Dendritic cell treated with granulocyte-macrophage colony-stimulating factor and Interleukin-4, amounts not matched to agents 40 ng/mL and 50 ng/mL, for 4 days (primary cell): ENCODE measurements around the gene ADTRP.
A peak's percentile ranks its signal among the peaks of the same experiment; 100 is the strongest.

Experiments
- H3K27ac Mint-ChIP-seq: one replicate; pipeline ENCODE4 v1.8.0; 2022; ENCODE audit warnings: mild to moderate bottlenecking, mixed read lengths
- H3K27me3 Mint-ChIP-seq: one replicate; pipeline ENCODE4 v1.8.0; 2022; ENCODE audit warnings: mild to moderate bottlenecking, mixed read lengths
- H3K36me3 Mint-ChIP-seq: one replicate; pipeline ENCODE4 v1.8.0; 2022; ENCODE audit warnings: low read depth, mixed read lengths
- H3K4me1 Mint-ChIP-seq: one replicate; pipeline ENCODE4 v1.8.0; 2022; ENCODE audit warnings: low read depth, mixed read lengths
- H3K4me3 Mint-ChIP-seq: one replicate; pipeline ENCODE4 v1.8.0; 2022; ENCODE audit warnings: mild to moderate bottlenecking, moderate library complexity, mixed read lengths
- H3K9me3 Mint-ChIP-seq: one replicate; pipeline ENCODE4 v1.8.0; 2022; ENCODE audit warnings: mixed read lengths
- intact Hi-C: fragments of 100-400 bp; cut with micrococcal nuclease; formaldehyde crosslinking; loops from one replicate; pipeline ENCODE4 v1.15.0; 2022

Gene ADTRP

DNA sequence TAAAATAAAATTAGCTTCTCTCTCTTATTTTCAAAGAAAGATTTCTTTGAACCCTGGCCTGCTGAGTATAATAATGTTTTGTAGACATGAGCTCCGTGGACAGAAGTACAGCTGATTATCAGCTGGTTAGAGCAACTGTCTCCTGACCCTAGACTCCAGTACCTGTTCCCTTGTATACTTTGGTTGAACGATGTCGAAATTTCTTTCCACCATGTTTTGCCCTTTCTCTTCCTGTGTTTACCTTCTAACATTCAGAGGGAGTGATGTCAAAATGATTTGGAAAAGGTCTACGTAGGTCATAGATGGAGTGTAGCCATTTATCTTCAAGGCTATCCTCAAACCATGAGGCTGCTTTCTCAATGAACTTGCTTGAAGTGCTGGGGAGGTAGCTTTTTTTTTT lies 16.8 kb upstream of the ADTRP start:
- H3K27ac Mint-ChIP-seq, result no peak overlapping the region
- no peaks in the 10 kb centered on the region for H3K27me3 Mint-ChIP-seq
- no peaks in the 10 kb centered on the region for H3K36me3 Mint-ChIP-seq
- no peak overlapping the region for H3K4me3 Mint-ChIP-seq
- H3K9me3 Mint-ChIP-seq, result peaks cover 7% of the 10 kb centered on the region
- H3K4me1 Mint-ChIP-seq, result no peaks in the 10 kb centered on the region
- intact Hi-C loops, result no loop called here

DNA sequence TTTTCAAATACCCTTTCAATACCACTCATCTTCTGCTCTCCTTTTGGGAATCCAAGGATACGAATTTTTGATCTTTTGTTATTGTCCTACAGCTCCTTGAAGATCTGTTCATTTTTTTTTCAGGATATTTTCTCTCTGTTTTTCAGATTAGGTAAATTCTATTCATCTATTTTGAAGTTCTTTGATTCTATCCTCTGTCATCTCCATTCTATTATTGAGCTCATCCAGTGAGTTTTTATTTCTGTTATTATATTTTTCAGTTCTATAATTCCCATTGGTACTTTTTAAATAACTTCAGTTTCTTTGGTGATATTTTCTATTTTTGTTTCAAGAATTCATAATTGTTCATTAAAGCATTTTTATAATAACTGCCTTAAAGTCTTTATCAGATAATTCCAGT lies 14.7 kb upstream of the ADTRP start:
- intact Hi-C loops, result no loop called here
- Mint-ChIP-seq H3K9me3 (peaks cover 7% of the 10 kb centered on the region), H3K4me1 (no peaks in the 10 kb centered on the region), H3K27me3 (no peaks in the 10 kb centered on the region), H3K4me3 (no peak overlapping the region), H3K27ac (no peak overlapping the region), H3K36me3 (no peaks in the 10 kb centered on the region)

DNA sequence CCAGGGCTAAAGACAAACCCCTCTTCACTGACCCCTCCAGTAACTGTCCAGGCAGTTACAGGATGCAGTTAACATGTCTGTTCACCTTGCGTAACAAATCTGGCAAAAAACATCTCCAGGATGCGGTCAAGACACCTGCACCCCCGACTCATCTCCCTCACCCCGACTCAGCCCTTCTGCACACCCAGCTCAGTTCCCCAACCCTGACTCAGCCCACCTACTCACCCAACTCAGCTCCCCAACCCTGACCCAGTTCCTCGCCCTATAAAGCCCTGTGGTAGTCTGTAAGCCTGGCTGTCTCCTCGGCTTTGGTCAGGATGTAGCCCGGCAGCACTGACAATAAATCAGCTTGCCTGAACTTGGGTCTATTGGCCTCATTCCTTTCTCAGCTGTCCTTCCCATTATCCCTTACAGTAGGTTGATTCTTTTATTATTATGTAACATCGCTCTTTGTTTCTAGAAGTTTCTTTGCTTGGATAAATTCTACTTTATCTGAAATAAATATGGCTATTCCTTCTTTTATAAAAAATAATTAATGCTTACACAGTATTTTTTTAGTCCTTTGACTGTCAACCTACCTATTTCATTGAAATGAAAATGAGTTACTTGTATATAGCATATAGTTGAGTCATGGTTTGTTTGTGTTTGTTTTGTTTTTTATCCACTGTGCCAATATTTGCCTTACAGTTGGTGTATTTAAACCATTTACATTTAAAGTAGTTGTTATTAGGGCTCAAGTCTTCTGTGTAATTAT lies 12.9 kb upstream of the ADTRP start:
- Mint-ChIP-seq H3K27me3 (no peaks in the 10 kb centered on the region), H3K27ac (no peak overlapping the region), H3K4me3 (no peak overlapping the region), H3K9me3 (peaks cover 7% of the 10 kb centered on the region), H3K4me1 (no peaks in the 10 kb centered on the region), H3K36me3 (no peaks in the 10 kb centered on the region)
- intact Hi-C loops, result no loop called here

DNA sequence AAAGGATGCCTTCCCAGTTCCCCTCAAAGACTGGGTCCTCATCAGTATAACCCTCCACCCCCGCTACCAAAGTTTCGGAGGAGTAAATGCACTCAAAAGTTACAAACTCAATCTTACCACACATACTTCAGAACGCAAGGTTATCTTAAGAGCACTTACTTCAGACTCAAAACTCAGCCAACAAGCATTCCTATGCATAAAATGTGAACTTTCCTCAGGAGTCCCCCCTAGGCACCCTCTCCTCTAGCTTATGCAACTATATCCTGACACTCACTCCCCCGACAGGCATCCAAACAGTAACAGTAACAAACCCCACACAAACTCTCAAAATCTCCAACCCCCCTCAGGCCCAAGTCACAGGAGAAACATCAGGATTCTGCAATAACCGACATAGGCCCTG lies 11.1 kb upstream of the ADTRP start:
- Mint-ChIP-seq H3K9me3 (peaks cover 7% of the 10 kb centered on the region), H3K27ac (no peak overlapping the region), H3K4me3 (no peak overlapping the region), H3K4me1 (no peaks in the 10 kb centered on the region), H3K27me3 (no peaks in the 10 kb centered on the region), H3K36me3 (no peaks in the 10 kb centered on the region)
- intact Hi-C loops, result no loop called here

DNA sequence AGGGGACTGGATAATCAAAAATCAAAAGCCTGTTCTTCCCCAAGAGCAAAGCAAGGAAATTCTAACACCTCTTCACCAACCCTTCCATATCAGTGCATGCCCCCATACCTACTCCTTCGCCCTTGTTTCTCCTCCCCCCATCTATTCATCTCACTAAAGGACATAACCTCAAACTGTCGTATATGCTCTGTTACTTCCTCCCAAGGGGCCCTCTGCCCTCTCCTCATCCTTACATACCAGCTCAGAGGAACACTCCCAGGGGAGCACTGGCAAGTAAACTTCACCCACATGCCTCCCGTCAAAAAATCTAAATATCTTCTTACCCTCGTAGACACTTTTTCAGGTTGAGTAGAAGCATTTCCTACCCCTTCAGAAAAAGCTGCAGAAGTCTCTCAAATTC lies 9.4 kb upstream of the ADTRP start:
- H3K4me3 Mint-ChIP-seq, result no peak overlapping the region
- H3K27ac Mint-ChIP-seq, result no peak overlapping the region
- no peaks in the 10 kb centered on the region for H3K4me1 Mint-ChIP-seq
- H3K36me3 Mint-ChIP-seq, result no peaks in the 10 kb centered on the region
- H3K27me3 Mint-ChIP-seq, result no peaks in the 10 kb centered on the region
- intact Hi-C loops, result no loop called here
- H3K9me3 Mint-ChIP-seq, result peaks cover 4% of the 10 kb centered on the region

DNA sequence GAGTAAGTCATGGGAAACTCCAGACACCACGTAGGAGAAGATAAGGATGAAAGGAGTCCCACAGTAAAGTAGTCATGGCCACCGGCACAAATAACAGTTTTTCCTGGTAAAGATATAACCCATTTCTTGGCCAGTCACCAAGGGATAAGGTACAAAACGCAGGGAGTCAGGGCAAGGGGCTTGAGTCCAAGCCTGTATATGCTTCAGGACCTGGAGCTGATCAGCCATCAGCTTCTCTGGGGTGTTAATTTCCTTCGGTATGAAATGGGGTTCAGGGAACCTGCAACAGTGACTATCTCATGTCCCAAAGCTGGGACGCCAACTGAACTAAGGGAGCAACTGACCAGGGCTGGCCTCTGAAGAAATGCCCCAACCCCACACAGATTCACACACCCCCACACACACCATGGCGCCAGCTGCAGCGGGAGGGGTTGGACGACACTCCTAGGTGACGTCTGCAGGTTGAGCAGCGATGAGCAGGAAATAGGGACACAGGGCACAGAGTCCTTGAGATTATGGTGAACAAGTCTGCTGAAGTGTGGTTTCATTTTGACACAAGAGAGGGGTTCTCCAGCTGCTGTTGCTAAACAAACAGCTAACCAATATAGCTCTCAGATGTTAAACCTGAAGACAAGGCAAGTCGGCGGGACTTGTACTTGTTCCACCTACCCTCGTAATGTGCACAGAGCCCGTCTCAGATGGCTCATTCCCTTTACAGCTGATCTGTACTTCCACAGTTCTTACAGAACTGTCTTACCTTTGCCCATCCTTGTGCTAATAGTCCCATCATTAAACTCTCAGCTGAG lies 7.4 kb upstream of the ADTRP start:
- H3K4me1 Mint-ChIP-seq, result no peaks in the 10 kb centered on the region
- no peak overlapping the region for H3K27ac Mint-ChIP-seq
- no peaks in the 10 kb centered on the region for H3K9me3 Mint-ChIP-seq
- H3K27me3 Mint-ChIP-seq, result no peaks in the 10 kb centered on the region
- intact Hi-C loops, result no loop called here
- no peaks in the 10 kb centered on the region for H3K36me3 Mint-ChIP-seq
- H3K4me3 Mint-ChIP-seq, result no peak overlapping the region

DNA sequence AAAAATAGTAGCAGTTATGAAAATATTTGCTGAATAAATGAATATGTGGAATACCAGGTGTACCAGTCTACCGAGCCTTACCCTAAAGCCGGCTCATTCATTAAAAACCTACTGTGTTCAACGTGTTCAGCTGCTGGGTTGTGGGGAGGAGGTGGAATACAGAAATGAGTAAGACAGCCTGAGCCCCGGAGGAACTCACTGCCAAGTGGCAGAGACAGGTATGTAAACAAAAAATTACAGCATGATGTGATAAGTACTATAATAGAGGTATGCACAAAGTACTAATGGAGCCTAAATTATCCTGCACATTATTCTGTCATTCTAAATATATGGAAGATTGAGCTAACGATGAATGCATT lies 6.8 kb upstream of the ADTRP start:
- intact Hi-C loops, result no loop called here
- no peaks in the 10 kb centered on the region for H3K4me1 Mint-ChIP-seq
- H3K36me3 Mint-ChIP-seq, result no peaks in the 10 kb centered on the region
- no peaks in the 10 kb centered on the region for H3K9me3 Mint-ChIP-seq
- no peaks in the 10 kb centered on the region for H3K27me3 Mint-ChIP-seq
- no peak overlapping the region for H3K27ac Mint-ChIP-seq
- no peak overlapping the region for H3K4me3 Mint-ChIP-seq

DNA sequence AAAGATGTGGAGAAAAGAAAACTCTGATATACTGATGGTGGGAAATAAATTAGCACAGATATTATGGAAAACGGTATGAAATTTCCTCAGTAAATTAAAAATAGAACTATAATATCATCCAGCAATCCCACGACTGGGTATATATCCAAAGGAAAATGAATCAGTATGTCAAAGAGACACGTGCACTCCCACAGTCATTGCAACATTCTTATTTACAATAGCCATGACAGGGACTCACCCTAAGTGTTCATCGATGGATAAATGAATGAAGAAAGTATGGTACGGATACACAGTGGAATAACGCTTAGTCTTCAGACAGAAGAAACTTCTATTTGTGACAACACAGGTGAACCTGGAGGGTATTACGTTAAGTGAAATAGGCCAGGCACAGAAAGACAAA lies 5.7 kb upstream of the ADTRP start:
- intact Hi-C loops, result no loop called here
- no peaks in the 10 kb centered on the region for H3K36me3 Mint-ChIP-seq
- H3K4me1 Mint-ChIP-seq, result peaks cover 3% of the 10 kb centered on the region
- H3K9me3 Mint-ChIP-seq, result no peaks in the 10 kb centered on the region
- no peak overlapping the region for H3K4me3 Mint-ChIP-seq
- no peak overlapping the region for H3K27ac Mint-ChIP-seq
- no peaks in the 10 kb centered on the region for H3K27me3 Mint-ChIP-seq

DNA sequence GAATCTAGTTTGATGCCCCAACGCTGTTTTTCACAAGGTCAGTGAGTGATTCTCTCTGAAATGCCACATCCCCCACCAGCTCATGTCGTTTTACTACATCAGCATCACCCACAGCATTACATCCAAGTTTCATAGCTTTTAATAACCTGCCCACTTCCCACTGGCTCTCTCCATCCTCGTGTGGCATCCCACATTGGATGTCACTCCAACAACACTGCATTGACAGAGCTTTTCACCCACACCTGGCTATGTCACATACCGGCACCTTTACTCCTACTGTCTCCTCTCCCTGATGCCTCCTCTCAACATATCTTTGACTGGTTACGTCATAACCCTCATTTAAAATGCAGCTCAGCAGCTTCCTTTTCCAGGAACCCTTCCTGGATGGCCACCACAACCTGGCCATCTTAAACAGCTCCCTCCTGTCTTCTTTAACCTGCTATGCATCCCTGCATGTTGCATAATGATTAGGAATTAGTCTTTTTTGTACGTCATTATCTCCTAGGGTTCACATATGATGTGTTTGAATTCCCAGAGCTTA lies 5.0 kb upstream of the ADTRP start:
- intact Hi-C loops, result no loop called here

DNA sequence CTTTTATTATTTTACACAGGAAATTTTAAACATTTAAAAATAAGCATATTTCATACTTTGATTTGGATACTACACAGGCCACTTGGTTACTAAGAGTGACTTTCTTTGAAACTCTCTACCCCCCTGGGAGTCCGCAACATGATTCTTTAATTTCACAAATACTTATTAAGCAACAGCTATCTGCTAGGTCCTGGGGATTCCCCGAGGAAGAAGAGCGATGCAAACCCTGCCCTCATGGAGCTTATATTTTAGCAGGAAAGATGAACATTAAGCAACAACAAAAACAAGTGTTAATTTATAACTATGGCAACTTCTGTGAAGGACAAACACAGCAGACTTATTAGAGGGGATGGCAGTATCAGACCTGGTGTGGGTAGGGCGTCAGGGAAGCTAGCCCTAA lies 3.9 kb upstream of the ADTRP start:
- no peaks in the 10 kb centered on the region for H3K9me3 Mint-ChIP-seq

More for the DNA sequence above, 5.0 kb upstream of the ADTRP start:
- H3K9me3 Mint-ChIP-seq, result no peaks in the 10 kb centered on the region
- no peaks in the 10 kb centered on the region for H3K36me3 Mint-ChIP-seq
- no peaks in the 10 kb centered on the region for H3K27me3 Mint-ChIP-seq
- H3K4me1 Mint-ChIP-seq, result peaks cover 10% of the 10 kb centered on the region
- H3K27ac Mint-ChIP-seq, result no peak overlapping the region
- H3K4me3 Mint-ChIP-seq, result no peak overlapping the region

DNA sequence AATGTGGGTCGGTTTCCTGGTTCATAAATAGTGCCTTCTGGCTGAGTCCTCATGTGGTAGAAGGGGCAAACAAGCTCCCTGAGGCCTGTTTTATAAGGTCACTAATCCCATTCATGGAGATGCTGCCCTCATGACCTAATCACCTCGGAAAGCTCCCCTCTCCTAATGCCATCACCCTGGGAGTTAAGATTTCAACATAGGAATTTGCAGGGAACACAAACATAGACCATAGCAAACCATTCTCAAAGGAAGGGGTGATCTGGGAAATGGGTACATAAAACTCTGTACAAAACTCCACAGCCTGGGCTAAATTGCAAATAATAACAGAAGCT lies 1.5 kb upstream of the ADTRP start:
- H3K9me3 Mint-ChIP-seq, result no peaks in the 10 kb centered on the region
- H3K4me3 Mint-ChIP-seq, result no peak overlapping the region
- intact Hi-C loops, result no loop called here
- H3K4me1 Mint-ChIP-seq, result peaks cover 30% of the 10 kb centered on the region
- no peaks in the 10 kb centered on the region for H3K36me3 Mint-ChIP-seq
- H3K27me3 Mint-ChIP-seq, result no peaks in the 10 kb centered on the region
- no peak overlapping the region for H3K27ac Mint-ChIP-seq

More for the DNA sequence above, 3.9 kb upstream of the ADTRP start:
- Mint-ChIP-seq H3K4me3 (no peak overlapping the region), H3K27me3 (no peaks in the 10 kb centered on the region), H3K4me1 (peaks cover 20% of the 10 kb centered on the region), H3K27ac (no peak overlapping the region), H3K36me3 (no peaks in the 10 kb centered on the region)
- intact Hi-C loops, result no loop called here

DNA sequence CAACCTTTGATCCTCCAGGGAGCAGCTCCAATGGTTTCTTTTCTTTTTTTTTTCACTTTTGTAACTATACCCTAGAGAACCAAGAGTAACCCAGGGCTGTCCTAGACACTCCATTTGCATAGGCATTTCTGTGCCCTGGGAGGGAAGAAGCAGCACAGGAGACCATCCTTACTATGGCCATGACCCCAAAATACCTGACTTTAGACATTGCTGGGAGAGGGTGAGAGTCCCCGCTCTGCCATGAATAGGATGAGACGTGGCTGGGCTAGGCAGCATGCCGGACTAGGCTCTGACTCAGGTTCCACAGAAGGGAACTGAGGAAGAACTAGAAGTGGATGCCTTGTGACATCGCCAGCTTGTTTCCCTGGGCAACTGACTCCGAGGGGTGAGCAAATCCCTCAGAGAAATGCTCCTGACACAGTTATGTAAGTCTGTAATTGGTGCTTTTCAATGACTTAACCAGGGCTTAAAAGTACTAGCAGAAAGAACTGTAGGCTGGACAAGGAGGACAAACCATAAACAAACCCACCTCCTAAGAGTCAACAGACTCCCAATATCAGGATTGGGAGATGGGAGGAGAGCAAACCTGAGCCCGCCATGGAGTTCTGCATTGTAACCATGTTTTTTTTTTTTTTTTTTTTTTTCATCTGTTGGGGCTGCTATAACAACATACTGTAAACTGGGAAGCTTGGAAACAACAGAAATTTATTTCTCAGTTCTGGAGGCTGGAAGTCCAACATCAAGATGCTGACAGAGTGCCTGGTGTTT lies 910 bp upstream of the ADTRP start:
- H3K4me1 Mint-ChIP-seq, result peaks cover 35% of the 10 kb centered on the region
- no peak overlapping the region for H3K4me3 Mint-ChIP-seq
- H3K36me3 Mint-ChIP-seq, result no peaks in the 10 kb centered on the region
- no peaks in the 10 kb centered on the region for H3K9me3 Mint-ChIP-seq
- intact Hi-C loops, result no loop called here
- H3K27ac Mint-ChIP-seq, result peak overlapping the region; percentile 43
- no peaks in the 10 kb centered on the region for H3K27me3 Mint-ChIP-seq

DNA sequence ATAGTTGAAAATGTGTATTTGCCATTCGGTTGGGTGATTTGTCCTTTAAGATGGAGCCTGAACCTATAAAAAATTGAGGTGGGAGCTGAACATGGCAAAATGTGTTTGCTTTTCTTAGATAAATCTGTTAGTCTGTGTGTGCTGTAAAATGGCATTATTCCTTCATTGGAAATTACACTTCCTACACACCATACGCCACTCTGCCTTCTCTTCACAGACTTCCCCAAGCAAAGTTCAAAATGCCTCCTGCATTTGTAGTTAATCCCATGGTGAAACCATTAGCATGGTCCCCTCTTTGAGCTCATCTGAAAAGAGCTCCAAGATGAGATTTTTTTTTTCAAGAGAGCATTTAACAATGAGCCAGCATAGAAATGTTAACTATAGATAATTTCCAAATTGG lies 567 bp downstream of the ADTRP start:
- Mint-ChIP-seq H3K27ac (peak overlapping the region; percentile 43), H3K27me3 (no peaks in the 10 kb centered on the region), H3K9me3 (no peaks in the 10 kb centered on the region), H3K4me1 (peaks cover 45% of the 10 kb centered on the region), H3K4me3 (no peak overlapping the region), H3K36me3 (no peaks in the 10 kb centered on the region)
- intact Hi-C loops, result no loop called here

DNA sequence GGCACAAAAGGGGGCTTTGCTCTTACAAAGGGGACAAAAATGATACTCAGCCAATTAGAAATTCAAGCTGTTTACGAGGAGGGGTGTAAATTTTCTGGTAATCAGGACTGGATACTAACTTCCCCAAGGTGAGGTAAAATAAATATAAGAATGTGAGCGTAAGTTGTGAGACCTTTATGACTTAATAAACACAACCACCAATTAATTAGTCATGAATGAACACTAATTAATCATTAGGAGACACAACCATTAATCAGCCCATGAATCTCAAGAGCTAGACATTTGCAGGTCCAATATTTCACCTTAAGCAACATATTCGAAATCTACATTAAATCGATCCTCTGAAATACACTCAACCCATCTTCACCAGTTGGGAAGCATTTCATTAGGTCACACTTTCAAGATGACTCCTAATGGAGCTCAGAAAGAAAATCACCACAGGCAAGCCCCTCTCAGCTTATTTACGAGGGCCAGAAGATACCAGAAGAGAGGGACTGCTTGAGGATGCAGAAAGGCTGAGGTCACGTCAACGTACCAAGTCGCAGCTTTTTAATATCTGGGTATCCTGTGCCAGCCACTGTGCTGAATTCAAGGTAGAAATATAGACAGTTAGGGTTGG lies 2.7 kb downstream of the ADTRP start:
- Mint-ChIP-seq H3K4me1 (peaks cover 66% of the 10 kb centered on the region), H3K27me3 (no peaks in the 10 kb centered on the region), H3K9me3 (no peaks in the 10 kb centered on the region), H3K4me3 (no peak overlapping the region), H3K36me3 (no peaks in the 10 kb centered on the region), H3K27ac (no peak overlapping the region)
- intact Hi-C loops, result no loop called here
